ENCODE measurements around the gene CWC22. TPM values are rescaled to one million over a fixed set of nuclear protein-coding genes. Genes with fewer than 3 reads are reported as not detected.

Gene CWC22
- total RNA-seq, 1 experiment from 2014 or later = 18.8 TPM

DNA sequence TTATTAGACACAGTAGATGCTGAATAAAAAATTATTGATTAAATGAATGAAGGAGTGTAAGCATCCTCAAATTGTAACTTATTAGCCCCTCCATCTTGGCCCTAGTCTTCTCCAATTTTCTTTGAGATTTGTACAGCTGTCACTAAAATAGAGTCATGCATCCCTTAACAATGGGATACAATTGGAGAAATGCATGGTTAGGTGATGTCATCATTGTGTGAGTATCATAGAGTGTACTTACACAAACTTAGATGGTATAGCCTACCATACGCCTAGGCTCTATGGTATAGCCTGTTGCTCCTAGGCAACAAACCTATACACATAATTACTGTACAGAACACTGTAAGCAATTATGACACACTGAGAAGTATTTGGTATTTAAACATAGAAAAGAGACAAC lies 107.4 kb downstream of the CWC22 start:
- no peak for DNase-seq (ENCODE audit: low read depth)

- peak; percentile 11 for DNase-seq (ENCODE audit: low read depth)
Observed at GRCh38 chr2:179898873-179899272, 108.2 kb downstream of the CWC22 start.

Other genes with a start within 250 kb of the CWC22 start
- not detected in 2 replicates for gene ZNF385B, start 145.7 kb downstream of the CWC22 start, total RNA-seq (2014; rRNA removed; shearing (Covaris generic))